ENCODE measurements around the gene LPP.

LPP gene

DNA sequence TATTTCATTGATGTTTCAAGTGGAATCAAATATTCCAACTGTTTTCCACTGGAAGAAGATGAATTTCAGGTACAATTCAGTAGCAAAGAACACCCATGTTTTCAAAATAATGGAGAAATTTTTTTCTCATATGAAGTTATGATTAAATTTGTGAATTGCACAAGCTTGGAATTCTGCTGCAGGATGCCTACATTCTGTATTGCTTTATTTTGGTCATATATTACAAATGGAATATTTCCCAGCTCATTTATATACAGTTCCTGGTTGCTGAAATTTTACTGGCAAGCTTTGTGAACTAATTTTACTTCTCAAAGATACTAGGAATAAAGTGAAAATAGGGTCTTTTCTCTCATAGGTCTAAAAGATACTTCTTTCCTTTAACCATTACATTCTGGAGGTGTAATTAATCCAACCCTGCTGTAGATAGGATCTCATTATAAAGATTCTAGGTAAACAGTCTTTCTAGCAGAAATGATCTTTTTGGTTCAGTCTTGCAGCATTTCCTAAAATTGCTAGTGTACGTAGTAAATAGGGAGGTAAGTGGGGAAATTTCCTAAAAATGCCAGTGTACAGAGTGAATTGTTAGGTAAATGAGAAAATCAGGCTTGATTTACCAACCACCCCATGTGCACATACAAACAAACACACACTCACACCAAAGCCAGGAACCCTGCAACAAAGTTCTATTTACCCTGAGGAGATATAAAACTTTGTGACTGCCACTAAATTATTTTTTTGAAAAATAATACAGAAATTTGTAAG lies 624.3 kb downstream of the LPP start:
- no peak for DNase-seq

DNA sequence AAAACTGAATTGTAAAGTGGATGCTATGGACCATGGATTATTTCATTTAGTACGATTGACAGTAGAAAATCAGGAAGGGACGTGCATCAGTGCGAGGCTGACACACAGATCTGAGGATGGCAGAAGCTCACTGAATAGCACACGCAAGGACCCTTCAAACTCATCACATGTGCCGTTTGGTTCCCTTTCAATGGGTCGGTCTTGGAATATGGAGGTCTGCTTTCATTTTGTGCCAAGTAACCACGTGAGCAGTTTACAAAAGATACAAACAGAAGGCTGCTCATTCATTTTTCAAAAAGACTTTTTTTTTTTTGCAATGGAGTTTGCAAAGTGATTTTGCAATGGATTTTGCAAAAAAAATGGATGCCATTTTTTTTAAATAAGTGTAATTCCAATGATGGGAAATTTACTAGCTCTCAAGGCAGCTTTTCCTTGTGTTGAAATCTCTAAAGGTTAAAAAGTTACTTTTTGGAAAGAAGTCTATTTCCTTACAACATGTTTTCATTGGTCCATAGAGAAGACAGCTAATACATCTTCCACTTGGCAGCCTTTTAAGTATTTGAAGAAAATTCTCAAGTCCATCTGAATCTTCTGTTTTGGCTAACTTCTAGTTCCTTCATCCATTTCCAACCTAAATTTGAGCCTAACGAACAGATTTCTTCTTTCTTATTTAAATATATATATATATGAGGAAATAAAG lies 625.5 kb downstream of the LPP start:
- no peak for DNase-seq

DNA sequence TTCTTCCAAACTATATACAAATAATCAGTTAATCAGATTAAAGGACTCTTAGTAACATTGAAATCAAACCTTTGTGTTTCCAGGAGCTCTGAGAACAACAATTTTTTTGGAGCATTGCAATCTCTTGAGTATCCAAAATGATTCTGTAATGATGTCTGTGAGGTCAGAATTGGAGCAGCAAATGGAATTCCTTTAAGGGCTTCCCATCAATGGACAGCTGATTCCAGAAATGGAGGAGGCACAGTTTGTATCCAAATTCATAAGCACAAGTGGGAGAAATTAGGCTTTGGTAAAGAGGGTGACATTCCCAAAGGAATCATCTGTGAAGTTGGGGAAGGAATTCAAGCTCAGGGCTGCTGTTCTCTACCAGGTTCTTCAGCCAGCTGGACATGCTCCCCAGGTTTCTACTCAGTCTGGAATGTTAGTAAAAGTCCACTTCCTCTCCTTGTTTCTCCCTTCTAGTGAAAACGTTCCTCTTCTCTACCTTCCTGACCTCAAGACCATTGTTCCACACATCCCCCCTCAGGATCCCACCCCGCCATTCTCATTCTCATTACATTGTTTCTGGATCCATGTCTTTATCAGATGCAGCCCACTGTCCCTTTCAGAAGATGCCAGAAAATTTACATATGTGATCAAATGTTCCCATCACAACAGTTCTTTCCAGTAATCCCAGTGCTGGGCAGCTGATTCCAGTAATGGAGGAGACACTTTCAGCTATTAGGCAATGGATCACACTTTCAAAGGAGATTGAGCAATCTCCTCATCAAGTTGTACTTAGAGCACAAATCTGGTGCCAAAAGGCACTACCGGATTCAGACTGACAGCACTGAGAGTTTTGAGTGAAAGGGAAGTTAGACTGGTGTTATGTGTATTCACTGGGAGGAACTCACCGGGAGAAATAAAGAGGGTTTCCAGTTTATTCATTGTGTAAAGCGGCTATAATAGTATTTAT lies 626.5 kb downstream of the LPP start:
- peak in 1 of 56 donors; percentile 1 for DNase-seq

DNA sequence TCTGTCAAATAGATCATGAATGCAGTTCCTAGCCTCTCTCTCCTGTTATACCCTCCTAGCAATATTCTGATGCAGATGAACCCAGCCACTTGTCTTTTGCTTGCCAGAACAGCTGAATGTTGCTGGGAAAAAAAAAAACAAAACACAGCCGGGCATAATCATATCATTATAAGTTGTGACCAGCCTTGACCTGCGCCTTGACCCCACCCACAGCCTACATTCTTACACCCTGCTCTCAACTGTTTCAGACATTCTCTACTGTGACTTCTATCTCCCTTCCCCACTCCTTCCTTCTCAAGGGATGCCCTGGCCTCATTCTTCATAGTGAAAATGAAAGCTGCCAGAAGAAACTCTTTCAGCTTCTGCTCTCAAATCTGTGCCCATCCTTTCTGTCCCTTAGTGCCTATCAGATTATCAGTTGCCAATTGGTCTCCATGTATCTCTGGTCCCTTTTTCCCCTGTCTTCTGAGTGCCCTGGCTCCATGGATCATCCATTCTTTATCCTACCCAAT lies 628.7 kb downstream of the LPP start:
- DNase-seq: no peak

DNA sequence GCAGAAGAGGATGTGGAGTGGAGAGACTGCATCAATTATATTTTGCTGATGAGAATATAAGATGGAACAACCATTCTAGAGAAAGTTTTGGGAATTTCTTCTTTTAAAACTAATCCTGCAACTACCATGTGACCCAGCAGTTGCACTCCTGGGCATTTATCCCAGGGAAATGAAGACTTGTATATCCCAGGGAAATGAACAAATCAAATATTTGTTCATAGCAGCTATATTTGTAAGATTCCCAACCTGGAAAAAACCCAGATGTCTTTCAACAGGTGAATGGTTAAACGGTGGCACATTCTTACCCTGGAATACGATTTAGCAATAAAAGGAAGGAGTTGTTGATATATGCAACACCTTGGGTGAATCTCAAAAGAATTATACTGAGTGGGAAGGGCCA lies 632.5 kb downstream of the LPP start:
- DNase-seq: no peak

DNA sequence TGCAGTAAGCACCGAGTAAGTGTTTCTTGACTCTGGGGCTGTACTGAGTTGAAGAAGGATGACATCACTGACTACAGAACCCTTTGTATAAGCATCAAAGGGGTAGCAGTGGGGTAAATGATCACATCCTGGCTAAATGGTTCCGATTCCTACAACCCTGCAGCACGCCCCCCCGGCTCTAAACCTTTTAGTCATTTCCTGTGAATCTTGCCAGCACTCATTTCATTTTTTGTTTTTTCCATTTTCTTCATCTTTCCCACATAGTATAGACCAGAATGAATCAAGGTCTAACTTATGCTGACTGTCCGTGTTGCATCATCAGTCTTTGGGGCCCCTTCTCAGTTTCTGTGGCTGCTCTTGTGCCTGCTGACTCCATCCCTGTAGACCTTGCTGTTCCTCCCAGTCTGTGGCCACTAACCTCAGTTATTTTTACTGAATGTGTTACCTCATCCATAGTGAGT lies 634.7 kb downstream of the LPP start:
- DNase-seq: peak in 1 of 56 donors; percentile 2

DNA sequence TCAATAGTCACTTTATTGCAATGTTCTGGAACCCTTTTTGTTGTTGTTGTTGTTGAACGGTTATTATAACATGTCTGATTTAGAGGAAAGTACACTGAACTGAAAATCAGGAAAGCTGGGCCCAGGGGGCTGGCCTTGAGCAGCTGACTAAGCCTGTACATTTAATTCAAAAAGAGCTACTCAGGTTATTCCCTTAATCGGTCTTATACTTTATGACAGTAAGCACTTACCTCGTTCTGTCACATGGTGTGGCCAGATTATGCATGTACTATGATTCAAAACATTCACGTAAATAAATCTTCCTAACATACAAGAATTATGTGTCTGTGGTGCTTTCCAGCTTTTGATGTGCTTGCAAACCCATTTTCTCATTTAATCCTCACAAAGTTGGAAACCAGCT lies 635.3 kb downstream of the LPP start:
- DNase-seq: no peak

DNA sequence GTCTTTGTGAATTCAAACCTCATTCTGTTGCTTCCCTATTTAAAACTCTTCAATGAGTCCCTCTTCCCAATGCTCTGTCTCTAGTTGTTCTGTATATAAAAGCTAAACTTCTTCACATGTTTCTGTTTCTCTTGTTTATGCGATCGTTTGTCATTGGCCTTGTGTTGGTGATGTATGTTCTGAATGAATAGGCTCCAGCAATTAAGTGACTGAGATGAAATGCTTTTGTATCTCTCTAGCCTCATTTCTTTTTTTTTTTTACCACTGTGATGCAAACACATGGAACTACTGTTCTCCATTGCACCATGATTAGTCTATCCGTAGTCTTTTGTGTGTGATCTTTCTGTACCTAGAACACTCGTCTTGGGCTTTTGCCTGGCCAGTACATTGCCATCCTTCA lies 637.4 kb downstream of the LPP start:
- DNase-seq: no peak

DNA sequence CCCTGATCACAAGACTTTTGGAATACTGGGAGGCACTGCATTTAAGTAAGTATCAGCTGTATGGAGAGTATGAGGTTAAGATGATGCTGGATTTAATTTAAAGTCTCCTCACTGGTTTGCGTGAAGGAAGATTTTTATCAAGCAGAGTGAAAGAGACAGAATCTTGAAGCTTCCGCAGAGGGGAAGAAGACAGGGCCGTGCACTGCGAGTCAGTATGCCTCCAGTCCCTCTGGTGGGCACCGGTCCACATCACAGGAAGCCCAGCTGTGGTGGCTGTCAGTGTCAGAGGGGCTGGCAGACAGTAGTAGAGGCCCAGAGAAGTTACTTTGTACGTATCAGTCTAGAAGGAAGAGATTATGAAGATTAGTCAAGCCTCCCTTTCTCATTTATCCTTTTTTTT lies 638.8 kb downstream of the LPP start:
- peak in 36 of 56 donors; percentile 1 to 71 (median 26) for DNase-seq

DNA sequence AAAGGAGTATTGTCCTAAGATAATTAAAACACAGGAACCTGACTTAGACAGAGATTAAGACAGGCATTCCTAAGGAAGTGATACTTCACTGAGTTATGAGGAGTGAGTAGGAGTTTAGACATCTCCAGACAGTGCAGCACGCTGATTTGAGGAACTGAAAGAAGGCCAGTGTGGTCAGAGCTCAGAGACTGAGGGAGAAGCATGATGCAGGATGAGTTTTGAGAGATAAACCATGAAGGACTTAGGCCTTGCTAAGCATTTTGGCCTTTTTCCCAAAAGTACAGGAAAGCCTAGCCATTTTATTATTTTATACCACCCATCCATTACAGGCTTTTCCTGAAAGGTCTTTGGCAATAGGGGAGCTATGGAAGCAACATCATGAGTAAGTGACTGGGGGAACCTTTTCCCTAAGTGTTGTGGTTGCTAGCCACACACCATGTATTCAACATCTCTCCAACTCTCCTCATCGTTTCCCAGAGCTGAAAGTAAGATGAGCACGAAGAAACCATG lies 642.2 kb downstream of the LPP start:
- peak in 8 of 56 donors; percentile 1 to 38 (median 11) for DNase-seq

DNA sequence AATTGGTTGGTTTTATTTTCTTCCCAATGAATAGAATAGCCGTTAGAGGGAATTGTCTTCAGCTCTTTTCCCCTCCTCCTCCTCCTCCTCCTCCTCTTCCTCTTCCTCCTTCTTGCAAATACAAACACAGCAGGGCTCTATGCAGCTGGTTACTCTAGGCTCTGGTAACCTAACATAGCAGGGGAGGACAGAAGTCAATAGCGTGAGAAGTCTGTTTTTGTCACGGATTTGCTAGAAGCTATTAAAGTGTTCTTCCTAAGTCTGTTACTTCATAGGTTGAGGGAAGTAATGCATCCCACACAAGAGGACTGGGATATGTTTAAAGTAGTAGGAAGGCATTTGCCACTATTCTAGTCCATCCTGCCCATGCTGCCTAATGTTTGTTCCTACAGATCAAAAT lies 643.1 kb downstream of the LPP start:
- no peak for DNase-seq

DNA sequence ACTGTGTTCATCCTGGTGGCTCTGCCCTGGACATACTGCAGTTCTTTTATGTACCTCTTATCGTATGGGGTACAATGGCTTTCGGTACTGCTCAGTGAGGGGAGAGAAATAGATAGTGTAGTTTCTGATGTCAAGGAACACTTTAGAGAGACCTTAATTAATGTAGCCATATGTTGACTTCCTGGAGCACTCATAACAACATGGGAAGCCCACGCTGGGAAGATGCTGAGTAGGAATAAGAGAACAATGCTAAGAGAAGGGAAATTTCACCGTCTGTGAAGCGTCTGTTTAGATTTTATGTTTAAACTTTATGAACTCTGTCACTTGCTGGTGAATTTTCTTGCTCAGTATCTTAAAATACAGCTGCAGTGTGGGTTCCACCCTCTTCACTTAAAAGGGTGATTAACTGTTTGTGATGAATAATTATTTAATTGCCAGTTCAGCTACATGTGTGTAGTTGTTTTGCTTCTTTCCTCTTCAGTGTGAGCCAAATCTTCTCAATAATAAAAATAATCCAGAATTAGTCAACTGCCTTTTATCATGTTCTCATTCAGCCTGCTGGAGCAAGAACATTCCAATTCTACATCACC lies 644.7 kb downstream of the LPP start:
- no peak for DNase-seq

DNA sequence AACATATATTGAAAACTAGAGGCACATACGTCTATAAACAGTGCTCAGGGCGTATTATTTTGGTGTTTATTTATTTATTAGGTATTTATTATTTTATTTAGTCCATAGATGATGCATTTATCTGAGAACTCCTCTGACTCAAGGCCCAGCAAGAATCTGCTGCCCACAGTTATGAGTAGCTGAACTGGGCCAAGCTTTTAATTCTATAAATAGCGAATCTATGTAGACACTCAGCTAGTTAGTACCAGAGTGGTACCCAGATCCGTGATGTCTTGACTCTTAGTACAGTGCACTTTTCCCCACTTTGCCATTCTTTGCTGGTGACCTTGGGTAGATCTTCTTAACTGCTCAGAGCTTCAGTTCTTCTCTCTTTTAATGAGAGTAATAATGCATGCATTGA lies 647.4 kb downstream of the LPP start:
- no peak for DNase-seq

DNA sequence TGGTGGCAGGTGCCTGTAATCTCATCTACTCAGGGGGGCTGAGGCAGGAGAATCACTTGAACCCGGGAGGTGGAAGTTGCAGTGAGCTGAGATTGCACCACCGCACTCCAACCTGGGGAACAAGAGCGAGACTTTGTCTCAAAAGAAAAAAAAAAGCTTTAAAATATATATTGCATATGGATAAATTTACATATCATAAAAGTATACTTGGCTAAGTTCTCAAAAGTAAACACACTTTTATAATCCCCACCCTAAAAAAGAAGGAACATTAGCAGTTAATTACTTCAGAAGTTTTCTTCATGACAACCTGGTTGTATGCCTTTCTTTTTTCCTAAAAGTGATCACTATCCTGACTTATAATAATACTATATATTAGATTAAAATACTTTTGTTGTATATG lies 648.7 kb downstream of the LPP start:
- no peak for DNase-seq

DNA sequence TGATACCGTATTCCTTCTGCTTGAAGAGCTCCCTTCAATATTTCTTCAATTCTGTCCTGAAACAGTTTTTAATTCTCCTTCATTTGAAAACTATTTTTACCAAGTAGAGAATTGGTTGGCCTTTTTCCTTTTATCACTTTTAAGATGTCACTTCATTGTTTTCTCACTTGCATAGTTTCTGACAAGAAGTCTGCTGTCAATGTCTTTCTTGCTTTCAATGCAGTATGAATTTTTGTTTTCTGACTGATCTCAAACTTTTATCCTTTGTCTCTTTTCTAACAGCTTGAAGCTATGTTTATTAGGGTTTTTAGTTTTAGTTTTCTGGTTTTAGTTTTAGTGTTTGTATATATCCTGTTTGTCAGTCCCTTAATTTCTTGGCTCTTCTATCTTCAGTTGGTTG lies 653.0 kb downstream of the LPP start:
- no peak for DNase-seq

DNA sequence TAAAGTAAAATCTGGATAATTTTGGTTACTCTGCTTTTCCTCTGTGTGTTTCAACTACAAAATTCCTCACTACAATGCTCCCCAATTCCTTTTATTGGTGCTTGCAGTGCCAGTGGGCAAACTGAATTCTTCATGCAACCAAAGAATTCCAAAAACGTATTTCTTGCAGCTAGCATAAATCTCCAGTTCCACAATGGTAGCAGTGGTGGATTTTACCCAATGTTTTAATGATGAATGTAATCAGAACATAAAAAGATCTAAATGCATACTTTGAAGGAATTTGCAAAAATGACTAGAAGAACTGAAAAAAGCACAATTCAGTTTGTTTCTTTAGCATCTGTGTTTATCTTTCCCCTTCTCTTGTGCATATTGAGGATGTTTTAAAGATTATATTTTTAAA lies 658.2 kb downstream of the LPP start:
- DNase-seq: no peak

DNA sequence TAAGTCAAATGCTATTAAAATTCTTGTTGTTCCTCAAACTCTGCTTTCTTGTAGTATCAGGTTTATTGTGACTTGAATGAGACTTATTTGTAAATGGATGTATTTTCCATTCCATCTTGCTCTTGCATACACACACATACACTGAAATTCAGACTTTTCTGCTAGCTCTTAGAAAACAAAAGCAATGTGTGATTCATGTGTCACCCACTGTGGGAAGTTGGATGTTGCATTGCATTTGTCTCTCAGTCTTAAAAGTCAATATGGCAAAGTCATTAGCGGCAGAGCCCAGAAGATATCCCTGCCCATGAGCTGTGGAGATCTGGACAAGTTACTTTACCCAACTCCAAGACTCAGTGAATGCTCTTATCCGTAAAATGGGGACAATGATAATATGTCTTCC lies 660.6 kb downstream of the LPP start:
- no peak for DNase-seq

DNA sequence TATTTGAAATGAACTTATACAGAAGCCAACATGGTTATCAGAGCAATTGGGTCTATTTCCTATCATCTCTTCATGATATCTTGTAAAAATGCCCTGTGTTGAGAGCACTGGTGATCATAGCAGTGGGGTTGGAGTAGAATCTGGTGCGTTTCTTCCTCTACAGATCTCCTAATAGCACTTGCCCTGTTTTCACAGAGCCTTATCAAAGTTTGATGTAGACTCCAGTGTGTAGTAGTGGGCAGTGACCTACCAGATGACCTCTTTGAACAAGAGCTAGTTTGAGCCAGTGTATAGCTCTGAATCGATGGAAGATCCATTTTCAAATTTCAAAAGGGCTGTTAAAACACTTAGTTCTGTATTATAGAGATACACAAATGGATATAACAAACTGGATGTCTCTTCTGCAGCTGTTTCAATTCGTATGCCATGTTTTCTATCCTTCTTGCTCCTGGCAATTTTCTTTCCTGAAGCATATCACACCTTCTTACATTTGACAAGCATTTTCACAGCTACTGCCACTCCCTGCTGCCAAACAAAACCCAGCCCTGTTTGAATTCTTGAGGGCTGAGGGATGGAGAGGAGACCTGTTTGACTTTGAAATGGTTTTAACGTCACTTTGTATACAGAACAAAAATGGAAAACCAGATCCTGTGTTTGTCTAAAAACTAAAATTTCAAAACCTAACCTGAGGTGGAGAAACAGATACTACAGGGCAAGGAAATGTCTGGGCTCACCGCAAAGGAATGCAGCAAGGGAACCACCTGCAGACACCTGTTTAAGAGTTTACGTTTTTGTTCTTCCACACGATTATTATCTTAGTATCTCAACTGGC lies 663.4 kb downstream of the LPP start:
- no peak for DNase-seq

DNA sequence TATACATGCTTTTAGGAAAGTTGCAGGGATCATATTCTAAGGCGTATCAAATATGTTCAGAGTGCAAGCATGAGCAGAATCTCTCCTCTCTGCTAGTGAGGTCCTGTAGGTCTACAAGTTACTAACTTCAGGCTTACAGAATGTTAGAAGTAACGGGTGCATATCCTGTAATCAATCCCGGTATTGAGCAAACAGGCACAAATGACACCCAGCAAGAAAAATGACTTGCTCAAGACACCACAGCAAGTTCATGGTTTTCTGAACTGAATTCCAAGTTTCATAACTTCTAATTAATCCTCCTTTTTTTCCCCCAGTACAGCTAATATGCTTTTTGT lies 663.9 kb downstream of the LPP start:
- DNase-seq: no peak

DNA sequence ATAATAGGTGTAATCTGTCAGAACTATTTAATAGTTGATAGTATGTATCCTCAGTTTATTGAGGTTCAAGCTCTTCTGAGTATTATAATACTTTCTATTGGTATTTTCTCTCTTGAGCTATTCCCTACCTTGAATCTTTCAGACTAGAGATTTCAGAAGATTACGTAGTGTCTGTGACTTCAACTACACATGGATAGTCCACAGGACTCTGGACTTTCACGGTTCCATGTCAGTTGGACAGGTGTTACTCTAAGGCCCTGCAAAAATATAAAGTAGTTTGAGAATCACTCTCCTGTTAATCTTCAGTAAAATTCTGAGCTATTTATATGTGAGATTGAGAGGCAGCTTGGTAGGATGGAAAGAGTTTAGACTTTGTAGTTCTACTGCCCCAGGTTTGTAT lies 664.3 kb downstream of the LPP start:
- DNase-seq: no peak

Data from amygdala (tissue), 56 donors.